Spleen (tissue), 7 donors: ENCODE results near the gene PGLYRP3.

ENCODE experiments used
- POLR2A ChIP-seq, 3 donors: fragments of 450-650 bp; IDR thresholded peaks; one replicate each; pipeline ENCODE4 v1.5.1; 2017; ENCODE audit warnings: antibody characterized with exemption in 3 of 3, mild to moderate bottlenecking in 1 of 3
- POLR2AphosphoS5 ChIP-seq, 3 donors: sonication (generic); formaldehyde crosslinking; IDR thresholded peaks; one replicate each; pipeline ENCODE4 v1.5.1; 2017; ENCODE audit warnings: antibody characterized with exemption in 3 of 3
- TF ChIP-seq, protein P1 (sequence below), 11 experiments: fragments of 200-600 bp in 7 of 11; fragments of 450-650 bp in 4 of 11; sonication (generic) in 4 of 11; IDR thresholded peaks in 8 of 11; conservative IDR thresholded peaks in 3 of 11; 1 replicate in 7 of 11; 2 replicates in 4 of 11; pipeline versions ENCODE4 v1.4.0 to v1.8.0; 2016 to 2021; ENCODE audit warnings: antibody characterized with exemption in 11 of 11, inconsistent platforms in 4 of 11, mild to moderate bottlenecking in 1 of 11
- donor health status: DM: no; HTN: no; CAD: no; lungs with moderate emphysema.
- donor health status: DM: no; HTN: no; CAD: no.
- donor health status: DM: no; HTN: no; CAD: no.

DNA sequence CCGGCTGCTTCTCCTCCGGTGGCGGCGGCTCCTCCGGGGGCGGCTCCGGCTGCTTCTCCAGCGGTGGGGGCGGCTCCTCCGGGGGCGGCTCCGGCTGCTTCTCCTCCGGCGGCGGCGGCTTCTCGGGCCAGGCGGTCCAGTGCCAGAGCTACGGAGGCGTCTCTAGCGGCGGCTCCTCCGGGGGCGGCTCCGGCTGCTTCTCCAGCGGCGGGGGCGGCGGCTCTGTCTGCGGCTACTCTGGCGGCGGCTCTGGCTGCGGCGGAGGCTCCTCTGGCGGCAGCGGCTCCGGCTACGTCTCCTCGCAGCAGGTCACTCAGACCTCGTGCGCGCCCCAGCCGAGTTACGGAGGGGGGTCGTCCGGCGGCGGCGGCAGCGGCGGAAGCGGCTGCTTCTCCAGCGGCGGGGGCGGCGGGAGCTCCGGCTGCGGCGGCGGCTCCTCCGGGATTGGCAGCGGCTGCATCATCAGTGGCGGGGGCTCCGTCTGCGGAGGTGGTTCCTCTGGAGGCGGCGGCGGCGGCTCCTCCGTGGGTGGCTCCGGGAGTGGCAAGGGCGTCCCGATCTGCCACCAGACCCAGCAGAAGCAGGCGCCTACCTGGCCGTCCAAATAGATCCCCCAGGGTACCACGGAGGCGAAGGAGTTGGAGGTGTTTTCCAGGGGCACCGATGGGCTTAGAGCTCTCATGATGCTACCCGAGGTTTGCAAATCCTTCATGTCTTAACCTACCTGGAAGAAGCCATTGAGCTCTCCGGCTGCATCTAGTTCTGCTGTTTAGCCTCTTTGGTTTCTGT is 51.3 kb downstream of the PGLYRP3 start:
- TF ChIP-seq POLR2A (IDR thresholded peaks at IDR 0.05) (no peak), POLR2AphosphoS5 (IDR thresholded peaks at IDR 0.05) (no peak)
- TF ChIP-seq, protein P1, sequence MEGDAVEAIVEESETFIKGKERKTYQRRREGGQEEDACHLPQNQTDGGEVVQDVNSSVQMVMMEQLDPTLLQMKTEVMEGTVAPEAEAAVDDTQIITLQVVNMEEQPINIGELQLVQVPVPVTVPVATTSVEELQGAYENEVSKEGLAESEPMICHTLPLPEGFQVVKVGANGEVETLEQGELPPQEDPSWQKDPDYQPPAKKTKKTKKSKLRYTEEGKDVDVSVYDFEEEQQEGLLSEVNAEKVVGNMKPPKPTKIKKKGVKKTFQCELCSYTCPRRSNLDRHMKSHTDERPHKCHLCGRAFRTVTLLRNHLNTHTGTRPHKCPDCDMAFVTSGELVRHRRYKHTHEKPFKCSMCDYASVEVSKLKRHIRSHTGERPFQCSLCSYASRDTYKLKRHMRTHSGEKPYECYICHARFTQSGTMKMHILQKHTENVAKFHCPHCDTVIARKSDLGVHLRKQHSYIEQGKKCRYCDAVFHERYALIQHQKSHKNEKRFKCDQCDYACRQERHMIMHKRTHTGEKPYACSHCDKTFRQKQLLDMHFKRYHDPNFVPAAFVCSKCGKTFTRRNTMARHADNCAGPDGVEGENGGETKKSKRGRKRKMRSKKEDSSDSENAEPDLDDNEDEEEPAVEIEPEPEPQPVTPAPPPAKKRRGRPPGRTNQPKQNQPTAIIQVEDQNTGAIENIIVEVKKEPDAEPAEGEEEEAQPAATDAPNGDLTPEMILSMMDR (IDR thresholded peaks at IDR 0.05 in 8 of 11, conservative IDR thresholded peaks at IDR 0.05 in 3 of 11) = no peak
